Measurements from ENCODE around the gene MAP4.
"Not testable (repeated sequence)": the region's sequence is repeated elsewhere in the genome, so short reads cannot be mapped to it uniquely, and the experiment has no call there.

The MAP4 gene

GRCh38 chr3:48013288-48013980, 2.8 kb downstream of the MAP4 start:
- H3K9ac ChIP-seq (ENCODE audit: low read length) = peak overlapping the region; percentile 47
- H3K27ac ChIP-seq (ENCODE audit: low read depth, low read length) = peak overlapping the region; percentile 71
- H3K4me3 ChIP-seq (ENCODE audit: low read depth in 1 of 2, low read length in 2 of 2) = peak overlapping the region in 1 of 2 donors; percentile 32
- H3K4me1 ChIP-seq (ENCODE audit: insufficient read depth, low read length) = peaks cover 59% of the 10 kb centered on the region
- H3K9me3 ChIP-seq (ENCODE audit: low read length) = no peaks in the 10 kb centered on the region
- H3K27me3 ChIP-seq (ENCODE audit: control insufficient read depth in 1 of 2, insufficient read depth in 2 of 2, low read length in 2 of 2) = no peaks in the 10 kb centered on the region
- H3K36me3 ChIP-seq (ENCODE audit: insufficient read depth, low read length) = no peaks in the 10 kb centered on the region

- Histone ChIP-seq H3K9ac (ENCODE audit: low read length) (peak overlapping the region; percentile 28), H3K27me3 (ENCODE audit: control insufficient read depth in 1 of 2, insufficient read depth in 2 of 2, low read length in 2 of 2) (no peaks in the 10 kb centered on the region), H3K27ac (ENCODE audit: low read depth, low read length) (peak overlapping the region; percentile 50), H3K9me3 (ENCODE audit: low read length) (no peaks in the 10 kb centered on the region), H3K4me1 (ENCODE audit: insufficient read depth, low read length) (peaks cover 59% of the 10 kb centered on the region), H3K36me3 (ENCODE audit: insufficient read depth, low read length) (no peaks in the 10 kb centered on the region), H3K4me3 (ENCODE audit: low read depth in 1 of 2, low read length in 2 of 2) (no peak overlapping the region)
Measured at GRCh38 chr3:48012659-48013058, 3.6 kb downstream of the MAP4 start.

DNA sequence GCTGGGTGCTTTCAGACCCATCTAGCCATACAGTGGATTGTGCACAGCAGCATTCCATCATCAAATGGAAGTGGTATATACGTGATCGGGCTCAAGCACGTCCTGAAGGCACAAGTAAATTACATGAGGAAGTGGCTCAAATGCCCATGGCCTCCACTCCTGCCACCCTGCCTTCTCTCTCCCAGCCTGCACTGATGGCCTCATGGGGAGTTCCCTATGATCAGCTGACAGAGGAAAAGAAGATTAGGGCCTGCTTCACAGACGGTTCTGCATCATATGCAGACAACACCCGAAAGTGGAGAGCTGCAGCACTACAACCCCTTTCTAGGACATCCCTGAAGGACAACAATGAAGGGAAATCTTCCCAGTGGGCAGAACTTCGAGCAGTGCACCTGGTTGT, 8.2 kb downstream of the MAP4 start:
- H3K9ac ChIP-seq (ENCODE audit: low read length); H3K36me3 ChIP-seq (ENCODE audit: insufficient read depth, low read length); H3K27me3 ChIP-seq (ENCODE audit: control insufficient read depth in 1 of 2, insufficient read depth in 2 of 2, low read length in 2 of 2); H3K9me3 ChIP-seq (ENCODE audit: low read length); H3K4me3 ChIP-seq (ENCODE audit: low read depth in 1 of 2, low read length in 2 of 2); H3K27ac ChIP-seq (ENCODE audit: low read depth, low read length): not testable (repeated sequence)
- peaks cover 28% of the 10 kb centered on the region for H3K4me1 ChIP-seq (ENCODE audit: insufficient read depth, low read length)

GRCh38 chr3:48007361-48007760, 8.9 kb downstream of the MAP4 start:
- H3K4me3 ChIP-seq (ENCODE audit: low read depth in 1 of 2, low read length in 2 of 2); H3K9ac ChIP-seq (ENCODE audit: low read length); H3K27ac ChIP-seq (ENCODE audit: low read depth, low read length); H3K36me3 ChIP-seq (ENCODE audit: insufficient read depth, low read length); H3K27me3 ChIP-seq (ENCODE audit: control insufficient read depth in 1 of 2, insufficient read depth in 2 of 2, low read length in 2 of 2); H3K9me3 ChIP-seq (ENCODE audit: low read length): not testable (repeated sequence)
- peaks cover 21% of the 10 kb centered on the region for H3K4me1 ChIP-seq (ENCODE audit: insufficient read depth, low read length)

DNA sequence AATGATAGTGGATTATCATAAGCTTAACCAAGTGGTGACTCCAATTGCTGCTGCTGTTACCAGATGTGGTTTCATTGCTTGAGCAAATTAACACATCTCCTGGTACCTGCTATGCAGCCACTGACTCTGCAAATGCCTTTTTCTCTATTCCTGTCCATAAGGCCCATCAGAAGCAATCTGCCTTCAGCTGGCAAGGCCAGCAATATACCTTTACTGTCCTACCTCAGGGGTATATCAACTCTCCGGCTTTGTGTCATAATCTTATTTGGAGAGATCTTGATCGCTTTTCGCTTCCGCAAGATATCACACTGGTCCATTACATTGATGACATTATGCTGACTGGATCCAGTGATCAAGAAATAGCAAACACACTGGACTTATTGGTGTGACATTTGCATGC, 9.4 kb downstream of the MAP4 start:
- not testable (repeated sequence) for H3K36me3 ChIP-seq (ENCODE audit: insufficient read depth, low read length); H3K9ac ChIP-seq (ENCODE audit: low read length); H3K27me3 ChIP-seq (ENCODE audit: control insufficient read depth in 1 of 2, insufficient read depth in 2 of 2, low read length in 2 of 2); H3K27ac ChIP-seq (ENCODE audit: low read depth, low read length); H3K4me3 ChIP-seq (ENCODE audit: low read depth in 1 of 2, low read length in 2 of 2); H3K9me3 ChIP-seq (ENCODE audit: low read length)
- H3K4me1 ChIP-seq (ENCODE audit: insufficient read depth, low read length) = peaks cover 16% of the 10 kb centered on the region

- no peak overlapping the region for H3K9ac ChIP-seq (ENCODE audit: low read length)
- H3K36me3 ChIP-seq (ENCODE audit: insufficient read depth, low read length) = no peaks in the 10 kb centered on the region
- no peaks in the 10 kb centered on the region for H3K9me3 ChIP-seq (ENCODE audit: low read length)
- peaks cover 6% of the 10 kb centered on the region for H3K4me1 ChIP-seq (ENCODE audit: insufficient read depth, low read length)
- H3K27me3 ChIP-seq (ENCODE audit: control insufficient read depth in 1 of 2, insufficient read depth in 2 of 2, low read length in 2 of 2) = no peaks in the 10 kb centered on the region
- no peak overlapping the region for H3K4me3 ChIP-seq (ENCODE audit: low read depth in 1 of 2, low read length in 2 of 2)
- H3K27ac ChIP-seq (ENCODE audit: low read depth, low read length) = no peak overlapping the region
Measured at GRCh38 chr3:48004694-48005093, 11.5 kb downstream of the MAP4 start.

- Histone ChIP-seq H3K27ac (ENCODE audit: low read depth, low read length) (no peak overlapping the region), H3K36me3 (ENCODE audit: insufficient read depth, low read length) (no peaks in the 10 kb centered on the region), H3K9ac (ENCODE audit: low read length) (no peak overlapping the region), H3K4me3 (ENCODE audit: low read depth in 1 of 2, low read length in 2 of 2) (no peak overlapping the region), H3K9me3 (ENCODE audit: low read length) (no peaks in the 10 kb centered on the region), H3K27me3 (ENCODE audit: control insufficient read depth in 1 of 2, insufficient read depth in 2 of 2, low read length in 2 of 2) (no peaks in the 10 kb centered on the region), H3K4me1 (ENCODE audit: insufficient read depth, low read length) (peaks cover 16% of the 10 kb centered on the region)
Measured at GRCh38 chr3:48002787-48003186, 13.4 kb downstream of the MAP4 start.

DNA sequence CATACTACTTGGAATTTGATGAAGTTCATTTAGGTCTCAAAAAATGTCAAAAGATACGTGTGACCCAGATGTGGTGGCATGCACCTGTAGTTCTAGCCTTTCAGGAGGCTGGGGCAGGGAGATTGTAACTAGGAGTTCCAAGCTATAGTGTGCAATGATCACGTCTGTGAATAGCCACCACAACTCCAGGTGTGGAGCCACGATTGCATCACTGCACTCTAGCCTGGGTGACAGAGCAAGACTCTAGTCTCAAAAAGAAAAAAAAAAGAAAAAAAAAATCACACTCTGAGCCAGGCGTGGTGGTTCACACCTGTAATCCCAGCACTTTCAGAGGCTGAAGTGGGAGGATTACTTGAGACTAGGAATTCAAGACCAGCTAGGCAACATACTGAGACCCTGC, 14.2 kb downstream of the MAP4 start:
- no peak overlapping the region for H3K9ac ChIP-seq (ENCODE audit: low read length)
- no peaks in the 10 kb centered on the region for H3K27me3 ChIP-seq (ENCODE audit: control insufficient read depth in 1 of 2, insufficient read depth in 2 of 2, low read length in 2 of 2)
- H3K4me1 ChIP-seq (ENCODE audit: insufficient read depth, low read length) = peaks cover 19% of the 10 kb centered on the region
- H3K36me3 ChIP-seq (ENCODE audit: insufficient read depth, low read length) = no peaks in the 10 kb centered on the region
- no peaks in the 10 kb centered on the region for H3K9me3 ChIP-seq (ENCODE audit: low read length)
- no peak overlapping the region for H3K27ac ChIP-seq (ENCODE audit: low read depth, low read length)
- no peak overlapping the region for H3K4me3 ChIP-seq (ENCODE audit: low read depth in 1 of 2, low read length in 2 of 2)

DNA sequence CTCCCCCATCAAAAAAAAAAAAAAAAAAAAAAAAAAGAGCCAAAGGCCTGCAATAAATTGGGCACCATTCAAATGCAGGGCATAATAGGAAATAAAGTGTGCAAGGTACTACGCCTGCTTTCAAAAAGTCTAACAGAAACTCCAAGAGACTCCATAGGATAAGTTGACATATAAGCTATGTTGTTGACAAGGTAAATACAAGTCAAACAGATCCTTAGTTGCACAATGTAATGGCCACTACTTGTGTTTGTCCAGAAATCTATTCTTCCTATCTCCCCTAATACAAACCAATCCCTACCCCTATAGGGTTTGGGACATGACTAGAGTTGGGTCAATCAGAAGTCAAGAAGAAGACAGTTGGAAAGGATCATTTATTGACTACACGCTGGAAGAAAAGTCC, 16.0 kb downstream of the MAP4 start:
- H3K27ac ChIP-seq (ENCODE audit: low read depth, low read length) = no peak overlapping the region
- peaks cover 7% of the 10 kb centered on the region for H3K36me3 ChIP-seq (ENCODE audit: insufficient read depth, low read length)
- no peak overlapping the region for H3K4me3 ChIP-seq (ENCODE audit: low read depth in 1 of 2, low read length in 2 of 2)
- no peaks in the 10 kb centered on the region for H3K9me3 ChIP-seq (ENCODE audit: low read length)
- H3K4me1 ChIP-seq (ENCODE audit: insufficient read depth, low read length) = peaks cover 24% of the 10 kb centered on the region
- no peaks in the 10 kb centered on the region for H3K27me3 ChIP-seq (ENCODE audit: control insufficient read depth in 1 of 2, insufficient read depth in 2 of 2, low read length in 2 of 2)
- H3K9ac ChIP-seq (ENCODE audit: low read length) = no peak overlapping the region

- H3K27me3 ChIP-seq (ENCODE audit: control insufficient read depth in 1 of 2, insufficient read depth in 2 of 2, low read length in 2 of 2) = no peaks in the 10 kb centered on the region
- no peaks in the 10 kb centered on the region for H3K9me3 ChIP-seq (ENCODE audit: low read length)
- H3K27ac ChIP-seq (ENCODE audit: low read depth, low read length) = no peak overlapping the region
- no peak overlapping the region for H3K9ac ChIP-seq (ENCODE audit: low read length)
- no peak overlapping the region for H3K4me3 ChIP-seq (ENCODE audit: low read depth in 1 of 2, low read length in 2 of 2)
- peaks cover 24% of the 10 kb centered on the region for H3K4me1 ChIP-seq (ENCODE audit: insufficient read depth, low read length)
- H3K36me3 ChIP-seq (ENCODE audit: insufficient read depth, low read length) = peaks cover 11% of the 10 kb centered on the region
Measured at GRCh38 chr3:47996440-47996839, 19.8 kb downstream of the MAP4 start.

DNA sequence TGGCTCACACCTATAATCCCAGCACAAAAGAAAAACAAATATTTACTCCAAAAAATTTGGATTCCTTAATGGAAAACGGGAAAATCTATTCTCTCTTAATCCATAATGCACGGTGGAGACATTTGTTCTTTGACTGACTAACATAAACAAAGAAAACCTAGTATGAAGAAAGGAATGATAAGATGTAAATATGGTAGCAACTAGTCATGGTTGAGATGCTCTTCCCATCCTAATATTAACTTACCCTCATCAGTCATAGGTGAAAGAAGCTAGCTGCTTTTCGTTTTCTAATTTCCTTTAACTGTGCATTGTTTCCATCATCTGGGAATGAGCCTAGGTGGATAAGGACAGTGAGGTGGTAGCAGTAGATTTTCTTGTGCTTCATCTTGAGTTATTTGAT, 22.0 kb downstream of the MAP4 start:
- Histone ChIP-seq H3K36me3 (ENCODE audit: insufficient read depth, low read length) (peaks cover 11% of the 10 kb centered on the region), H3K9ac (ENCODE audit: low read length) (no peak overlapping the region), H3K4me3 (ENCODE audit: low read depth in 1 of 2, low read length in 2 of 2) (no peak overlapping the region), H3K9me3 (ENCODE audit: low read length) (no peaks in the 10 kb centered on the region), H3K4me1 (ENCODE audit: insufficient read depth, low read length) (peaks cover 37% of the 10 kb centered on the region), H3K27me3 (ENCODE audit: control insufficient read depth in 1 of 2, insufficient read depth in 2 of 2, low read length in 2 of 2) (no peaks in the 10 kb centered on the region), H3K27ac (ENCODE audit: low read depth, low read length) (no peak overlapping the region)

DNA sequence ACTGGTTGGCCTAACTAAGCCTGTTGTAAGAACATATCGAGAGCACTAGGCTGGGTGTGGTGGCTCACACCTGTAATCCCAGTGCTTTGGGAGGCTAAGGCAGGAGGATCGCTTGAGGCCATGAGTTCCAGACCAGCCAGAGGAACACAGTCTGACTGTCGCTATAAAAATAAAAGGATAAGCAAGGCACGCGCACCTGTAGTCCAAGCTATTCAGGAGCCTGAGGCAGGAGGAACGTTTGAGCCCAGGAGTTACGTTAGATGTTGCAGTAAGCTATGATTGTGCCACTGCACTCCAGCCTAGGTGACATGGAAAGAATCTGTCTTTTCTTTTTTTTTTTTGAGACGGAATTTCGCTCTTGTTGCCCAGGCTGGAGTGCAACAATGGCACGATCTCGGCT, 24.9 kb downstream of the MAP4 start:
- Histone ChIP-seq H3K27me3 (ENCODE audit: control insufficient read depth in 1 of 2, insufficient read depth in 2 of 2, low read length in 2 of 2) (no peaks in the 10 kb centered on the region), H3K27ac (ENCODE audit: low read depth, low read length) (no peak overlapping the region), H3K9me3 (ENCODE audit: low read length) (no peaks in the 10 kb centered on the region), H3K4me3 (ENCODE audit: low read depth in 1 of 2, low read length in 2 of 2) (no peak overlapping the region), H3K4me1 (ENCODE audit: insufficient read depth, low read length) (peaks cover 18% of the 10 kb centered on the region), H3K36me3 (ENCODE audit: insufficient read depth, low read length) (peaks cover 11% of the 10 kb centered on the region), H3K9ac (ENCODE audit: low read length) (no peak overlapping the region)

All from muscle layer of colon (tissue), 2 donors.